HEK293 (cell line): ENCODE data around the gene ACOX2.

Experiments used
- CTCF ChIA-PET: fragments of 350-600 bp; formaldehyde crosslinking; extraction: SDS; loops from one replicate; lab custom pipeline; 2021; ENCODE audit warnings: antibody characterized with exemption; lab: Yijun Ruan, JAX
- POLR2A ChIA-PET: fragments of 300-600 bp; formaldehyde crosslinking; extraction: SDS; loops from one replicate; lab custom pipeline; 2020; ENCODE audit warnings: antibody characterized with exemption, inconsistent platforms; lab: Yijun Ruan, JAX
- H3K27ac ChIP-seq: fragments of 200-500 bp; sonication (Bioruptor generic); 2 replicates; pipeline ENCODE4 v1.5.1; 2014; ENCODE audit warnings: low read depth, low read length, control low read depth, inconsistent platforms; ENCODE audit errors: extremely low read depth
- H3K36me3 ChIP-seq, 2 experiments: fragments of 200-500 bp in 1 of 2; sonication (Bioruptor generic) in 1 of 2; 1 replicate in 1 of 2; 2 replicates in 1 of 2; pipeline ENCODE4 v1.5.1; 2014 to 2017; ENCODE audit warnings: inconsistent platforms in 2 of 2, low read length in 2 of 2; ENCODE audit not compliant: control insufficient read depth in 2 of 2, insufficient read depth in 1 of 2
- H3K4me1 ChIP-seq: fragments of 200-500 bp; sonication (Bioruptor generic); 2 replicates; pipeline ENCODE4 v1.5.1; 2014; ENCODE audit warnings: mild to moderate bottlenecking, low read length, inconsistent platforms; ENCODE audit not compliant: control insufficient read depth, insufficient read depth
- H3K4me3 ChIP-seq: 2 replicates; pipeline ENCODE4 v1.5.1; 2011; ENCODE audit warnings: low read depth, mild to moderate bottlenecking, control low read depth, low read length, moderate library complexity
- H3K9me3 ChIP-seq: fragments of 200-500 bp; sonication (Bioruptor generic); 2 replicates; pipeline ENCODE4 v1.5.1; 2014; ENCODE audit warnings: low read depth, low read length, inconsistent platforms; ENCODE audit not compliant: control insufficient read depth, insufficient read depth
- PRDM1 ChIP-seq: fragments of 450-650 bp; formaldehyde crosslinking; IDR thresholded peaks from 2 replicates; pipeline ENCODE4; 2016; ENCODE audit warnings: missing biosample characterization, missing genetic modification characterization
- SALL2 ChIP-seq: fragments of 450-650 bp; formaldehyde crosslinking; IDR thresholded peaks from 2 replicates; pipeline ENCODE4 v1.5.0; 2017; ENCODE audit warnings: missing biosample characterization, mild to moderate bottlenecking, missing genetic modification characterization, borderline replicate concordance
- ZBTB17 ChIP-seq: fragments of 450-650 bp; formaldehyde crosslinking; IDR thresholded peaks from 2 replicates; pipeline ENCODE4 v1.5.1; 2016; ENCODE audit warnings: missing biosample characterization, missing genetic modification characterization
- ZBTB20 ChIP-seq: fragments of 450-650 bp; formaldehyde crosslinking; IDR thresholded peaks from 2 replicates; pipeline ENCODE4 v1.5.1; 2016; ENCODE audit warnings: missing biosample characterization, missing genetic modification characterization
- ZBTB21 ChIP-seq: fragments of 450-650 bp; formaldehyde crosslinking; IDR thresholded peaks from 2 replicates; pipeline ENCODE4 v1.5.1; 2017; ENCODE audit warnings: missing biosample characterization, missing genetic modification characterization
- ZFP41 ChIP-seq: fragments of 450-650 bp; formaldehyde crosslinking; IDR thresholded peaks from 2 replicates; pipeline ENCODE4 v1.5.1; 2016; ENCODE audit warnings: missing biosample characterization, missing genetic modification characterization, borderline replicate concordance
- ZNF202 ChIP-seq: fragments of 450-650 bp; formaldehyde crosslinking; IDR thresholded peaks from 2 replicates; pipeline ENCODE4 v1.5.1; 2016; ENCODE audit warnings: missing biosample characterization, missing genetic modification characterization, borderline replicate concordance
- ZNF221 ChIP-seq: fragments of 450-650 bp; formaldehyde crosslinking; IDR thresholded peaks from 2 replicates; pipeline ENCODE4 v1.5.1; 2017; ENCODE audit warnings: missing biosample characterization, missing genetic modification characterization, borderline replicate concordance
- ZNF366 ChIP-seq: fragments of 450-650 bp; formaldehyde crosslinking; conservative IDR thresholded peaks from 2 replicates; pipeline ENCODE4 v1.5.1; 2016; ENCODE audit warnings: missing biosample characterization, missing genetic modification characterization
- ZNF555 ChIP-seq: fragments of 450-650 bp; formaldehyde crosslinking; conservative IDR thresholded peaks from 2 replicates; pipeline ENCODE4 v1.5.1; 2017; ENCODE audit warnings: missing biosample characterization, mild to moderate bottlenecking, missing genetic modification characterization, inconsistent platforms
- ZNF654 ChIP-seq: fragments of 450-650 bp; formaldehyde crosslinking; IDR thresholded peaks from 2 replicates; pipeline ENCODE4 v1.5.1; 2016; ENCODE audit warnings: low read depth, missing biosample characterization, missing genetic modification characterization
- ZNF768 ChIP-seq: fragments of 450-650 bp; formaldehyde crosslinking; IDR thresholded peaks from 2 replicates; pipeline ENCODE4 v1.5.1; 2018; ENCODE audit warnings: missing biosample characterization, mild to moderate bottlenecking, missing genetic modification characterization
- ZNF791 ChIP-seq: fragments of 450-650 bp; formaldehyde crosslinking; IDR thresholded peaks from 2 replicates; pipeline ENCODE4 v1.5.1; 2016; ENCODE audit warnings: missing biosample characterization, missing genetic modification characterization
- ZSCAN18 ChIP-seq: fragments of 450-650 bp; formaldehyde crosslinking; IDR thresholded peaks from 2 replicates; pipeline ENCODE4 v1.5.1; 2016; ENCODE audit warnings: missing biosample characterization, missing genetic modification characterization
- TF ChIP-seq, protein P1 (sequence below): fragments of 450-650 bp; formaldehyde crosslinking; IDR thresholded peaks from 2 replicates; pipeline ENCODE4 v1.5.1; 2016; ENCODE audit warnings: missing biosample characterization, missing genetic modification characterization

The ACOX2 gene

DNA sequence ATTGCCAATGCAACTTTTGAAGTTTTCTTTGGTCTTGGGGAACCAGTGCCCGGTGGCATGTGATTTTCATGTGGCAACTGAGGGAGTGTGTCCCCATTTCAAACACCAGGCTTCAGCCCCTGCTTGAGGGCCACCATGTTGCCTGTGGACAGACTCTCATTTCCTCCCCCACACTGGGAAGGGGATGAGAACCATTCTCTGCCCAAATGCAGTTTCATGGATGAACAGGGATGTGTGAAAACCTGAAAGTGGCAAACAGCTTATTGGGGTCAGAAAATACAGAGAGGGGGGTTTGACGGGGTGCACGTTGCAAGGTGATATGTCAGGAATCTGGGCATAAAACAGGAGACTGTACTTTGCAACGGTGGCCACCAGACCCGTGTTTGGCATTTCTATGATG lies 33.9 kb upstream of the ACOX2 start:
- H3K4me1 ChIP-seq: no peaks in the 10 kb centered on the region
- H3K4me3 ChIP-seq: no peak overlapping the region
- no peak overlapping the region for H3K27ac ChIP-seq
- no peaks in the 10 kb centered on the region for H3K9me3 ChIP-seq
- H3K36me3 ChIP-seq: no peaks in the 10 kb centered on the region
- no peak for TF ChIP-seq ZBTB20 (tag by site-specific recombination)
- ChIA-PET POLR2A (no interaction called here), CTCF (interaction anchor here (0.6 to 9.7 kb wide), 7 partner anchors 11 to 1276 kb away, joined by 3 to 159 read pairs (median 11); no protein-coding TSS in a partner anchor)

DNA sequence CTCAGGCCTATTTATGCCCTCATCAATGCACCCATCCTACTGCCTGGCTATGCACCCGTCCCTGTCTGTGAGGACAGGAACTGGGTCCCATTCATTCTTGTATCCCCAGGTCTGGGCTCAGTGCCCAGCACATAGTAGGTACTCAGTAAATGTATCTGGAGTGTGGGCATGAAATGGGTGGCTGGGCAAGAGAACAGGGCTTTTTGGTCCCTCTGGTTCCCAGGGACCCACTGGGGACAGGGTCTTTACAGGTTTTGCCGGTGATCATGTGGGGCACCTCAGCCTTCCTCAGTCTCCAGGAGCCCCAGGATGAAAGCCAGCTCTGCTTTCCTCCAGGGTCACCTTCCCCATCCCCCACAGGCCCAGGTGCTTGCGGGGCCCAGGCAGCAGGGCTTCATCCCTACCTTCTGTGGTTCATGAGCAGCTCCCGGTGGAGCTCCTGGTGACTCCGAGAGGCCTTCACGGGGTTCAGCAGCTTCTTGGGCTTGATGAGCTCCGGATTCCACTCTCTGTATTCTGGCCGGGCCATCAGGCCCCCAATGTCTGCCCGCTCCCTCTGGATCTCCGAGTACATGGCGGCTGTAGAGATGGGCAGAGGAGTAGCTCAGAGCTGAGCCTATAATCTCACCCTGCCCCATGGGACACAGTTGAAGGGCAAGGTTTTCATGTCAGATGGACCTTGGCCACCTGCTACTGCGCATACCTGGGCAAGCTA lies 32.5 kb upstream of the ACOX2 start:
- ChIA-PET CTCF (interaction anchor here (0.6 to 9.7 kb wide), 24 partner anchors 10 to 1290 kb away, joined by 3 to 159 read pairs (median 4); no protein-coding TSS in a partner anchor), POLR2A (no interaction called here)
- no peaks in the 10 kb centered on the region for H3K4me1 ChIP-seq
- no peaks in the 10 kb centered on the region for H3K9me3 ChIP-seq
- H3K36me3 ChIP-seq: no peaks in the 10 kb centered on the region
- no peak overlapping the region for H3K4me3 ChIP-seq
- no peak for TF ChIP-seq ZNF768 (tag by site-specific recombination)
- no peak for TF ChIP-seq ZBTB17 (tag by site-specific recombination)
- H3K27ac ChIP-seq: no peak overlapping the region

GRCh38 chr3:58568572-58569286 lies 31.7 kb upstream of the ACOX2 start:
- CTCF ChIA-PET: interaction anchor here (0.6 to 9.7 kb wide), 39 partner anchors 8 to 1924 kb away, joined by 3 to 159 read pairs (median 3); partner anchors contain the start of genes HTD2 and RPP14
- Histone ChIP-seq H3K27ac (no peak overlapping the region), H3K36me3 (no peaks in the 10 kb centered on the region), H3K4me3 (no peak overlapping the region), H3K9me3 (no peaks in the 10 kb centered on the region)
- POLR2A ChIA-PET: no interaction called here
- no peak for TF ChIP-seq ZNF791 (tag by site-specific recombination)
- TF ChIP-seq ZNF654: peak; percentile 71
- TF ChIP-seq ZFP41: no peak
- TF ChIP-seq, protein P1, sequence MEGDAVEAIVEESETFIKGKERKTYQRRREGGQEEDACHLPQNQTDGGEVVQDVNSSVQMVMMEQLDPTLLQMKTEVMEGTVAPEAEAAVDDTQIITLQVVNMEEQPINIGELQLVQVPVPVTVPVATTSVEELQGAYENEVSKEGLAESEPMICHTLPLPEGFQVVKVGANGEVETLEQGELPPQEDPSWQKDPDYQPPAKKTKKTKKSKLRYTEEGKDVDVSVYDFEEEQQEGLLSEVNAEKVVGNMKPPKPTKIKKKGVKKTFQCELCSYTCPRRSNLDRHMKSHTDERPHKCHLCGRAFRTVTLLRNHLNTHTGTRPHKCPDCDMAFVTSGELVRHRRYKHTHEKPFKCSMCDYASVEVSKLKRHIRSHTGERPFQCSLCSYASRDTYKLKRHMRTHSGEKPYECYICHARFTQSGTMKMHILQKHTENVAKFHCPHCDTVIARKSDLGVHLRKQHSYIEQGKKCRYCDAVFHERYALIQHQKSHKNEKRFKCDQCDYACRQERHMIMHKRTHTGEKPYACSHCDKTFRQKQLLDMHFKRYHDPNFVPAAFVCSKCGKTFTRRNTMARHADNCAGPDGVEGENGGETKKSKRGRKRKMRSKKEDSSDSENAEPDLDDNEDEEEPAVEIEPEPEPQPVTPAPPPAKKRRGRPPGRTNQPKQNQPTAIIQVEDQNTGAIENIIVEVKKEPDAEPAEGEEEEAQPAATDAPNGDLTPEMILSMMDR (tag by site-specific recombination): peak; percentile 62
- TF ChIP-seq, all 188 proteins: peak for 2
- H3K4me1 ChIP-seq: no peaks in the 10 kb centered on the region

- Histone ChIP-seq H3K4me1 (no peaks in the 10 kb centered on the region), H3K36me3 (no peaks in the 10 kb centered on the region)
- POLR2A ChIA-PET: no interaction called here
- TF ChIP-seq PRDM1 (no peak), ZNF366 (tag by site-specific recombination) (no peak), SALL2 (no peak), ZNF202 (tag by site-specific recombination) (no peak), ZBTB21 (tag by site-specific recombination) (no peak), ZNF555 (tag by site-specific recombination) (no peak), ZNF221 (no peak), ZSCAN18 (tag by site-specific recombination) (no peak)
- TF ChIP-seq, all 188 proteins: peak for 0
- Histone ChIP-seq H3K27ac (no peak overlapping the region), H3K4me3 (no peak overlapping the region), H3K9me3 (no peaks in the 10 kb centered on the region)
- CTCF ChIA-PET: interaction anchor here (1.1 to 9.7 kb wide), 5 partner anchors 49 to 1122 kb away, joined by 3 to 159 read pairs (median 4); partner anchors contain the start of genes HTD2 and RPP14
Measured at GRCh38 chr3:58567251-58567515, 30.2 kb upstream of the ACOX2 start.
